GM12878 (cell line): ENCODE results near the gene INO80C. TPM values are rescaled to one million over a fixed set of nuclear protein-coding genes. Genes with fewer than 3 reads are reported as not detected.

ENCODE experiments used
- ATAC-seq: fragments of 200-7000 bp; cut with Tn5 transposase; 3 replicates; pipeline ENCODE4 v1.9.1; 2020; ENCODE audit warnings: mild to moderate bottlenecking, moderate library complexity
- BruUV-seq: library from RNA; stranded (reverse); fragments of 400-500 nt; replicated peaks from 2 replicates; lab custom pipeline; 2021; lab: Mats Ljungman, UMichigan
- CTCF ChIA-PET: fragments of 300-600 bp; sonication (Branson Sonifier 250); formaldehyde crosslinking; extraction: SDS; loops from one replicate; lab custom pipeline; 2021; ENCODE audit warnings: inconsistent platforms; lab: Yijun Ruan, JAX
- POLR2A ChIA-PET: fragments of 350-600 bp; formaldehyde crosslinking; extraction: SDS; loops from one replicate; lab custom pipeline; 2021; ENCODE audit warnings: inconsistent platforms; lab: Charles Lee
- RAD21 ChIA-PET: fragments of 300-600 bp; sonication (Branson Sonifier 250); formaldehyde crosslinking; loops from one replicate; lab custom pipeline; 2023; ENCODE audit warnings: antibody characterized with exemption; ENCODE audit not compliant: unreplicated experiment; lab: Charles Lee
- SMC1A ChIA-PET: fragments of 300-600 bp; sonication (Branson Sonifier 250); formaldehyde crosslinking; loops from one replicate; lab custom pipeline; 2023; ENCODE audit not compliant: unreplicated experiment, uncharacterized antibody; lab: Charles Lee
- DNase-seq: peaks from one replicate; pipeline ENCODE4 v3.0.0-alpha.2; 2011; ENCODE audit warnings: low read depth, low spot score
- FAIRE-seq: peaks from 3 replicates; lab custom pipeline; 2011; peaks lifted over from hg19 to GRCh38; lab: Jason Lieb, UNC
- H2AFZ ChIP-seq: 2 replicates; pipeline ENCODE4 v1.6.0; 2011; ENCODE audit warnings: low read depth, low read length, control low read depth; ENCODE audit not compliant: control insufficient read depth
- H3K27ac ChIP-seq: 2 replicates; pipeline ENCODE4 v1.5.1; 2011; ENCODE audit warnings: control low read depth; ENCODE audit not compliant: control insufficient read depth, insufficient read depth
- H3K27me3 ChIP-seq, 2 experiments: replicated peaks in 1 of 2; 2 replicates each; pipeline versions ENCODE4 v1.6.0 to v1.6.1; 2011; ENCODE audit warnings: low read length in 1 of 2; ENCODE audit not compliant: control insufficient read depth in 2 of 2, insufficient read depth in 2 of 2
- H3K36me3 ChIP-seq, 2 experiments: 2 replicates each; pipeline ENCODE4 v1.5.1; 2011; ENCODE audit warnings: low read length in 1 of 2; ENCODE audit not compliant: control insufficient read depth in 2 of 2, insufficient read depth in 2 of 2
- H3K4me1 ChIP-seq: 2 replicates; pipeline ENCODE4 v1.6.1; 2011; ENCODE audit warnings: mild to moderate bottlenecking, low read length, moderate library complexity, mixed read lengths; ENCODE audit not compliant: control insufficient read depth, insufficient read depth
- H3K4me2 ChIP-seq: 2 replicates; pipeline ENCODE4 v1.6.0; 2011; ENCODE audit warnings: control low read depth; ENCODE audit not compliant: control insufficient read depth, insufficient read depth
- H3K4me3 ChIP-seq: fragments of 200-600 bp; sonication (generic); 2 replicates; pipeline ENCODE4 v1.5.1; 2016
- H3K79me2 ChIP-seq: 2 replicates; pipeline ENCODE4 v1.6.0; 2011; ENCODE audit warnings: low read length; ENCODE audit not compliant: control insufficient read depth, insufficient read depth
- H3K9ac ChIP-seq: 2 replicates; pipeline ENCODE4 v1.8.0; 2011; ENCODE audit warnings: low read length, control low read depth, mixed read lengths; ENCODE audit not compliant: control insufficient read depth, insufficient read depth
- H3K9me3 ChIP-seq: replicated peaks from 3 replicates; pipeline ENCODE4 v1.5.1; 2011; ENCODE audit warnings: mild to moderate bottlenecking, low read length; ENCODE audit not compliant: control insufficient read depth, insufficient read depth
- H4K20me1 ChIP-seq: 2 replicates; pipeline ENCODE4 v1.6.0; 2011; ENCODE audit not compliant: control insufficient read depth, insufficient read depth
- EGR1 ChIP-seq, 2 experiments: IDR thresholded peaks; 1 replicate in 1 of 2; 2 replicates in 1 of 2; pipeline ENCODE4 v1.6.1; 2011 to 2012; ENCODE audit warnings: low read depth in 2 of 2, low read length in 2 of 2, borderline replicate concordance in 1 of 2, mild to moderate bottlenecking in 1 of 2, moderate library complexity in 1 of 2
- EZH2 ChIP-seq: IDR thresholded peaks from 2 replicates; pipeline ENCODE4 v1.6.1; 2012; ENCODE audit warnings: low read depth, mild to moderate bottlenecking, control low read depth, inconsistent platforms, low read length, borderline replicate concordance; ENCODE audit not compliant: control insufficient read depth
- FOS ChIP-seq: IDR thresholded peaks from 3 replicates; pipeline ENCODE4 v1.6.1; 2011; ENCODE audit warnings: borderline replicate concordance; ENCODE audit not compliant: insufficient read length; ENCODE audit errors: extremely low read depth
- HDAC6 ChIP-seq: fragments of 200-600 bp; sonication (generic); IDR thresholded peaks from one replicate; pipeline ENCODE4 v1.8.0; 2017; ENCODE audit warnings: antibody characterized with exemption; ENCODE audit not compliant: unreplicated experiment
- NKRF ChIP-seq: fragments of 450-650 bp; conservative IDR thresholded peaks from 2 replicates; pipeline ENCODE4 v1.6.1; 2017; ENCODE audit warnings: mild to moderate bottlenecking, moderate library complexity
- POLR2A ChIP-seq: IDR thresholded peaks from 2 replicates; pipeline ENCODE4 v1.6.1; 2011; ENCODE audit warnings: low read depth, mild to moderate bottlenecking, low read length
- RUNX3 ChIP-seq: IDR thresholded peaks from 2 replicates; pipeline ENCODE4 v1.6.1; 2012; ENCODE audit warnings: low read length, inconsistent platforms
- WGBS: methylation state at CpG from one replicate; pipeline ENCODE4 v1.1.6; 2016; ENCODE audit warnings: low lambda C conversion rate; ENCODE audit not compliant: insufficient replicate concordance, insufficient coverage; ENCODE audit errors: missing lambda C conversion rate; 5-methylcytosine and 5-hydroxymethylcytosine counted together
- in situ Hi-C: fragments of 300-500 bp; cut with MboI; formaldehyde crosslinking; loops from 9 replicates; pipeline ENCODE4 v1.14.3; 2018; ENCODE audit warnings: mixed read lengths
- intact Hi-C: fragments of 100-400 bp; cut with micrococcal nuclease; formaldehyde crosslinking; loops from one replicate; pipeline ENCODE4 v1.14.2; 2022; ENCODE audit not compliant: unreplicated experiment
- polyA plus RNA-seq, 11 experiments: library from polyadenylated mRNA; depleted of rRNA in 4 of 11; unstranded in 6 of 11; stranded (reverse) in 5 of 11; fragments of >200 nt; fragmentation: Nextera tagmentation in 4 of 11; fragmentation: Illumina TruSeq in 1 of 11; extraction: Ambion mirVana in 4 of 11; extraction: Trizol in 1 of 11; gene quantifications; 1 replicate in 1 of 11; 2 replicates in 10 of 11; pipeline versions ENCODE4 v1.2.1 to v1.2.3, GENCODE V29; 2011 to 2016; ENCODE audit warnings: inconsistent platforms in 2 of 11, missing spikeins in 2 of 11, low read depth in 1 of 11
- total RNA-seq, 4 experiments: library from RNA; depleted of rRNA in 3 of 4; stranded (reverse); fragments of >200 nt in 3 of 4; fragmentation: Illumina TruSeq in 1 of 4; extraction: Trizol in 1 of 4; gene quantifications; 2 replicates each; pipeline versions ENCODE4 v1.2.1 to v1.2.3, GENCODE V29; 2013 to 2021

The INO80C gene
- total and polyA plus RNA-seq, 10 of the 15 experiments (the other 5 are each of a cell fraction or from before 2014, with no cell fraction given): 9.9 to 43.2 (median 30.1) TPM

- no peaks in the 10 kb centered on the region for H3K4me1 ChIP-seq
- 84% methylated on average over 3 of the region's 3 CpGs for WGBS
- no peaks in the 10 kb centered on the region for H3K36me3 ChIP-seq
- H3K27me3 ChIP-seq: no peaks in the 10 kb centered on the region
- TF ChIP-seq RUNX3 (no peak), POLR2A (no peak), EGR1 (IDR thresholded peaks at IDR 0.05; ENCODE audit: borderline replicate concordance in 1 of 2, low read depth in 2 of 2, low read length in 2 of 2) (no peak), NKRF (no peak), FOS (no peak), HDAC6 (no peak), EZH2 (no peak)
- ChIA-PET CTCF (no interaction called here), RAD21 (no interaction called here), SMC1A (no interaction called here), POLR2A (no interaction called here)
- no peak overlapping the region for H2AFZ ChIP-seq
- no peak for DNase-seq
- no peak overlapping the region for H3K9ac ChIP-seq
- no peak overlapping the region for H3K4me3 ChIP-seq
- intact Hi-C loops (no loop called here), in situ Hi-C loops (no loop called here)
- no TSS peak for BruUV-seq
- H3K4me2 ChIP-seq: no peak overlapping the region
- no peak for ATAC-seq
- no peak for FAIRE-seq
- H3K27ac ChIP-seq: no peak overlapping the region
- H3K9me3 ChIP-seq: no peaks in the 10 kb centered on the region
- H3K79me2 ChIP-seq: no peaks in the 10 kb centered on the region
- H4K20me1 ChIP-seq: no peaks in the 10 kb centered on the region
These were observed 62.4 kb downstream of the INO80C start for GRCh38 chr18:35435401-35435800.
